Ovary (tissue), 9 donors: ENCODE data around the gene SERPINH1. TPM values are rescaled to one million over a fixed set of nuclear protein-coding genes. Genes with fewer than 3 reads are reported as not detected.

Experiments
- DNase-seq, 5 donors: peaks; one replicate each; pipeline ENCODE4 v3.0.0-alpha.2; 2019 to 2020
- H3K27ac ChIP-seq, 2 donors: fragments of 200-600 bp; one replicate each; pipeline versions ENCODE4 v1.5.1 to v1.8.0; 2019 to 2022
- H3K27me3 ChIP-seq: fragments of 200-600 bp; one replicate; pipeline ENCODE4 v1.8.0; 2022
- H3K36me3 ChIP-seq: fragments of 200-600 bp; sonication (generic); one replicate; pipeline ENCODE4 v1.5.1; 2019
- H3K4me1 ChIP-seq: one replicate; pipeline ENCODE4 v1.8.1; 2013; ENCODE audit warnings: mild to moderate bottlenecking, moderate library complexity; ENCODE audit not compliant: insufficient read depth
- H3K4me3 ChIP-seq: fragments of 200-600 bp; sonication (generic); one replicate; pipeline ENCODE4 v1.5.1; 2017
- H3K9me3 ChIP-seq, 2 donors: fragments of 200-600 bp in 1 of 2; sonication (generic) in 1 of 2; one replicate each; pipeline versions ENCODE4 v1.5.1 to v1.8.1; 2013 to 2019; ENCODE audit warnings: mild to moderate bottlenecking in 1 of 2, moderate library complexity in 1 of 2
- EP300 ChIP-seq: sonication (generic); formaldehyde crosslinking; IDR thresholded peaks from one replicate; pipeline ENCODE4 v1.6.1; 2017; ENCODE audit warnings: antibody characterized with exemption
- POLR2A ChIP-seq: fragments of 450-650 bp; IDR thresholded peaks from one replicate; pipeline ENCODE4 v1.6.1; 2017; ENCODE audit warnings: antibody characterized with exemption, mild to moderate bottlenecking, moderate library complexity
- WGBS, 3 donors: extraction: QIAGEN DNeasy Blood & Tissue Kit in 1 of 3; methylation state at CpG; one replicate each; pipeline versions ENCODE4 v1.1.5 to v1.1.7; 2013 to 2017; 5-methylcytosine and 5-hydroxymethylcytosine counted together
- intact Hi-C, 4 donors: fragments of 100-400 bp; cut with DNase I; formaldehyde crosslinking; loops; one replicate each; pipeline versions ENCODE4 v1.11.0 to v1.15.1; 2022 to 2023
- polyA plus RNA-seq, 2 donors: library from polyadenylated mRNA; stranded (reverse); fragments of 200-250 nt in 1 of 2; fragments of 350-450 nt in 1 of 2; fragmentation: Illumina TruSeq in 1 of 2; extraction: RNeasy Lipid Tissue Mini Kit (QIAGEN cat#74804) in 1 of 2; gene quantifications; one replicate each; pipeline ENCODE4 v1.2.3, GENCODE V29; 2013 to 2014
- total RNA-seq, 7 donors: library from RNA; depleted of rRNA in 2 of 7; stranded (reverse); fragments of >200 nt in 2 of 7; fragmentation: NEBNext Ultra II Directional in 3 of 7; extraction: Animal tissue kit (Norgen Biotek cat#: 25700) in 3 of 7; gene quantifications; one replicate each; pipeline versions ENCODE4 v1.1.0 to v1.2.4, GENCODE V29; 2016 to 2023
- TF ChIP-seq, protein P1 (sequence below), 3 donors: fragments of 450-650 bp in 2 of 3; fragments of 200-600 bp in 1 of 3; IDR thresholded peaks; one replicate each; pipeline versions ENCODE4 v1.5.1 to v1.8.0; 2016 to 2022; ENCODE audit warnings: antibody characterized with exemption in 3 of 3, mild to moderate bottlenecking in 1 of 3
- donor health status: DM: no; HTN: no; CAD: no; lungs with moderate emphysema.
- donor health status: DM: no; HTN: no; CAD: no.
- donor health status: Bipolar disorder and iron deficiency.
- donor health status: DM: yes; HTN: yes; CAD: no.
- donor health status: DM: no; HTN: no; CAD: no.
- donor health status: DM: yes; HTN: yes; CAD: no.

SERPINH1 gene
- total and polyA plus RNA-seq, 9 donors: 122 to 289 (median 183) TPM

DNA sequence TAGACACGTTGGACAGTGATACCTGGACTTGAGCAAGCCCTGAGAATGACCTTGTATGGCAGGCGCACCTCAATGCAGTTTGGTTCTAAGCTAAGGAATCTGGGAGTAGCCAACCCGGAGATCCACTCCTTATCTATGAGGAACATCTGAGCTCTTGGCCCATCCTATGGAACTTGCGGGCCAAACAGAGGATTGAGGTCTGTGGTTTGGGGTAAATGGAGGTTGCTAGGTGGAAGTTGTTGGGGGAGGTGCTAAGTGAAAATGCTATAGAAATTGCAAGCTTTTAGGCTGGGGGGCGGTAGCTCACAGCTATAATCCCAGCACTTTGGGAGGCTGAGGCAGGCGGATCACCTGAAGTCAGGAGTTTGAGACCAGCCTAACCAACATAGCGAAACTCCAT lies 45.2 kb upstream of the SERPINH1 start:
- no peak for DNase-seq
- H3K27me3 ChIP-seq: no peaks in the 10 kb centered on the region
- TF ChIP-seq POLR2A (no peak), EP300 (no peak)
- TF ChIP-seq, protein P1, sequence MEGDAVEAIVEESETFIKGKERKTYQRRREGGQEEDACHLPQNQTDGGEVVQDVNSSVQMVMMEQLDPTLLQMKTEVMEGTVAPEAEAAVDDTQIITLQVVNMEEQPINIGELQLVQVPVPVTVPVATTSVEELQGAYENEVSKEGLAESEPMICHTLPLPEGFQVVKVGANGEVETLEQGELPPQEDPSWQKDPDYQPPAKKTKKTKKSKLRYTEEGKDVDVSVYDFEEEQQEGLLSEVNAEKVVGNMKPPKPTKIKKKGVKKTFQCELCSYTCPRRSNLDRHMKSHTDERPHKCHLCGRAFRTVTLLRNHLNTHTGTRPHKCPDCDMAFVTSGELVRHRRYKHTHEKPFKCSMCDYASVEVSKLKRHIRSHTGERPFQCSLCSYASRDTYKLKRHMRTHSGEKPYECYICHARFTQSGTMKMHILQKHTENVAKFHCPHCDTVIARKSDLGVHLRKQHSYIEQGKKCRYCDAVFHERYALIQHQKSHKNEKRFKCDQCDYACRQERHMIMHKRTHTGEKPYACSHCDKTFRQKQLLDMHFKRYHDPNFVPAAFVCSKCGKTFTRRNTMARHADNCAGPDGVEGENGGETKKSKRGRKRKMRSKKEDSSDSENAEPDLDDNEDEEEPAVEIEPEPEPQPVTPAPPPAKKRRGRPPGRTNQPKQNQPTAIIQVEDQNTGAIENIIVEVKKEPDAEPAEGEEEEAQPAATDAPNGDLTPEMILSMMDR (IDR thresholded peaks at IDR 0.05): no peak
- no peak overlapping the region for H3K27ac ChIP-seq
- H3K4me3 ChIP-seq: no peak overlapping the region
- H3K4me1 ChIP-seq: no peaks in the 10 kb centered on the region
- H3K9me3 ChIP-seq: no peaks in the 10 kb centered on the region
- no peaks in the 10 kb centered on the region for H3K36me3 ChIP-seq
- 92 to 94% (median 94%) methylated on average over 7 of the region's 7 CpGs for WGBS, 3 donors
- intact Hi-C loops: no loop called here

DNA sequence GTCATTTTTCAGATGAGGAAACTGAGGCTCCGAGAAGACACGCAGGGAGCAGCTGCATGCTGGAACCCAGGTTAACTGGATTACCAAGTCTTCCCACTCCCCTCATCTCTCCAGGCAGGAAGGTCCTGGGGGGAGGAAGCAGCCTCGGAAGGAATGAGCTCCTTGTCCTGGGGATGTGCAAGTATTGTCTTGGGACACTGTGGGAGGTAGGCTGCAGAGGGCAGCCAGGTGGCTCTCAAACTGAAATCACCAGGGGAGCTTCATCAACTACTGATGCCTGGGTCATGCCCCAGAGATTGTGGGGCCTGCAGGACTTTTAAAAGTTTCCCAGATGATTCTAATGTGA lies 43.9 kb upstream of the SERPINH1 start:
- WGBS, 3 donors: 76 to 78% (median 78%) methylated on average over 3 of the region's 3 CpGs
- TF ChIP-seq, protein P1 (IDR thresholded peaks at IDR 0.05): no peak
- TF ChIP-seq EP300 (no peak), POLR2A (no peak)
- no peak overlapping the region for H3K4me3 ChIP-seq
- intact Hi-C loops: no loop called here
- H3K27me3 ChIP-seq: no peaks in the 10 kb centered on the region
- H3K9me3 ChIP-seq: no peaks in the 10 kb centered on the region
- H3K4me1 ChIP-seq: no peaks in the 10 kb centered on the region
- no peak for DNase-seq
- no peaks in the 10 kb centered on the region for H3K36me3 ChIP-seq
- no peak overlapping the region for H3K27ac ChIP-seq

DNA sequence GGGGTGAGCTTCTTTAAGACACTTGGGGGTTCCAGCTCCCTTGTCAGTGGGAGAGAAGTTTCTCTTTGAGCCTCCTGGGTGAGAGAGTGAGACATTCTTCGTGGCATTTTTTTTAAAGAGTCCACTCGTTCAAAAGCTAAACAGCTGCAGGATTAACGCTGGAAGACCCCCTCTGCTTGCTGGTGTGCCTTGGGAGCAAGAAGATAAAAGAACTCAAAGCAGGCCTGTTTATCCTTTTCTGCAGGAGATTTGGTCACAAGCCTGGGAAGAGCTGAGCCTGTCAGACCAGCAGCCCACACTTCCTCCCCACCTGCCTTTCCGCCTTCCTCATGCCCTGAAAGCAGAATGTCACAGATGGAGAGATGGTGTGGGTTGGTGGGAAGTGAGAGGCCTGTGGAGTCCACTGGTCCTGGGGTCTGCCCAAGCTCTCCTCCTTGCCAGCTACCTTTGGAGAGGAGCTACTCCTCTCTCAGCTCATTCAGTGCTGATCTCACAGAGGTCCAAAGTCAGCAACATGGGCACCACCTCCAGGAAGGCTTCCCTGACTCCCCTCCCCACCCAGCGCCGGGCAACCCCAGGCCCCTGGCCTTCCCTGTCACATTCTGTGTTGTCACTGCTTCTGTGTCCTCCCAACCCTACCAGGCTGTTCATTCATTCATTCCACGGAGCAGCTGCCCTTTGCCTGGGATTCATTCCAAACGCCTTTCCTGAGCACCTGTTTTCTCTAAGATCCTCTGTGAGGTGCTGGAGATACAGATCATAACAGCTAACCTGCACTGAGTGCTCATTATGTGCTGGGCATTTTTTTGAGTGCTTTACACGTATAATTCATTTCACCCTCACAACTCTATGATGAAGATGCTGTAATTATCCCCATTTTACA lies 43.0 kb upstream of the SERPINH1 start:
- H3K36me3 ChIP-seq: no peaks in the 10 kb centered on the region
- no peak overlapping the region for H3K27ac ChIP-seq
- intact Hi-C loops: no loop called here
- H3K9me3 ChIP-seq: no peaks in the 10 kb centered on the region
- H3K27me3 ChIP-seq: no peaks in the 10 kb centered on the region
- no peaks in the 10 kb centered on the region for H3K4me1 ChIP-seq
- no peak overlapping the region for H3K4me3 ChIP-seq
- 52 to 73% (median 60%) methylated on average over 9 of the region's 9 CpGs for WGBS, 3 donors
- no peak for DNase-seq
- TF ChIP-seq EP300 (no peak), POLR2A (no peak)
- TF ChIP-seq, protein P1 (IDR thresholded peaks at IDR 0.05): no peak

DNA sequence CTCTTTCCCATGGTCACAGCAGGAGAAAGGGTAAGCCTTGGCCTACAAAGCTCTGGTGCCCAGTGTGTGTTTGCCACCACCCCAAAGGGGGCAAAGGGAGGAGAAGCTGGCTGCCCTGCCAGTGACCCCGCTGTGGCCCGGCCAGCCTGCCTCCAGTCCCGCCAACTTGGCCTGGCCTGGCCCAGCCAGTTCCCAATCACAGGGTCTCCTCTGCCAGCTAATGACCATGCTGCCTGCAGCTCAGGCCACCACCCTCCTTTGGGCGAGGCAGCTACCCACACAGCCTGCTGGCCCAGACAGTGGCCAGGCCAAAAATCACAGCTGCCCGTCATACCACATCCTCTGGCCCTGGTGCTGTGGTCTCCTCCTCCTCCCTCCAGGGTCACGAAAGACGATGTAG lies 41.4 kb upstream of the SERPINH1 start:
- Histone ChIP-seq H3K27ac (no peak overlapping the region), H3K36me3 (no peaks in the 10 kb centered on the region), H3K4me1 (peaks cover 3% of the 10 kb centered on the region), H3K9me3 (no peaks in the 10 kb centered on the region), H3K4me3 (no peak overlapping the region), H3K27me3 (no peaks in the 10 kb centered on the region)
- DNase-seq: no peak
- intact Hi-C loops: loop anchor here in 1 of 4 donors (10.0 kb wide), 1 partner anchor 136 kb away; no protein-coding TSS in a partner anchor
- no peak for TF ChIP-seq EP300
- TF ChIP-seq, protein P1 (IDR thresholded peaks at IDR 0.05): no peak
- TF ChIP-seq POLR2A: no peak
- 85 to 96% (median 91%) methylated on average over 7 of the region's 7 CpGs for whole genome bisulfite sequencing, 3 donors
